ENCODE data around the gene SERPINB6.

- no peak for TF ChIP-seq EZH2 (IDR thresholded peaks at IDR 0.05)
- TF ChIP-seq POLR2AphosphoS5 (IDR thresholded peaks at IDR 0.05; ENCODE audit: borderline replicate concordance, low read depth, low read length): no peak
These were observed 42.1 kb upstream of the SERPINB6 start for GRCh38 chr6:3013486-3013885.
